Mesenchymal stem cell (in vitro differentiated cells and primary cell): ENCODE measurements around the gene MTX1.
"Not testable (repeated sequence)": the region's sequence is repeated elsewhere in the genome, so short reads cannot be mapped to it uniquely, and the experiment has no call there.

Experiments
- DNase-seq: peaks from one replicate; pipeline ENCODE4 v3.0.0-alpha.2; 2013
- H2AFZ ChIP-seq: one replicate; pipeline ENCODE4 v1.6.1; 2013; ENCODE audit warnings: low read depth, mild to moderate bottlenecking, control low read depth, inconsistent platforms, low read length, moderate library complexity
- H2AK5ac ChIP-seq: 2 replicates; pipeline ENCODE4 v1.6.1; 2013; ENCODE audit warnings: low read length, moderate library complexity, mild to moderate bottlenecking, inconsistent platforms; ENCODE audit not compliant: severe bottlenecking
- H2BK120ac ChIP-seq: one replicate; pipeline ENCODE4 v1.6.1; 2013; ENCODE audit warnings: low read depth, mild to moderate bottlenecking, inconsistent platforms, low read length, moderate library complexity
- H2BK12ac ChIP-seq, 2 experiments: one replicate each; pipeline ENCODE4 v1.6.1; 2013; ENCODE audit warnings: inconsistent platforms in 2 of 2, low read length in 2 of 2, mild to moderate bottlenecking in 2 of 2, moderate library complexity in 2 of 2, control low read depth in 1 of 2
- H2BK15ac ChIP-seq: one replicate; pipeline ENCODE4 v1.6.1; 2013; ENCODE audit warnings: mild to moderate bottlenecking, low read depth, inconsistent platforms; ENCODE audit not compliant: poor library complexity, severe bottlenecking
- H2BK5ac ChIP-seq: 2 replicates; pipeline ENCODE4 v1.6.1; 2013; ENCODE audit warnings: low read depth, mild to moderate bottlenecking, low read length, control low read depth, inconsistent platforms; ENCODE audit not compliant: poor library complexity, severe bottlenecking
- H3K14ac ChIP-seq, 2 experiments: one replicate each; pipeline ENCODE4 v1.6.1; 2013; ENCODE audit warnings: inconsistent platforms in 2 of 2, low read length in 2 of 2, control low read depth in 1 of 2, mild to moderate bottlenecking in 1 of 2, moderate library complexity in 1 of 2
- H3K18ac ChIP-seq, 2 experiments: one replicate each; pipeline ENCODE4 v1.6.1; 2013; ENCODE audit warnings: inconsistent platforms in 2 of 2, low read length in 2 of 2, control low read depth in 1 of 2, low read depth in 1 of 2, mild to moderate bottlenecking in 1 of 2
- H3K23ac ChIP-seq, 2 experiments: one replicate each; pipeline ENCODE4 v1.6.1; 2013; ENCODE audit warnings: inconsistent platforms in 2 of 2, low read length in 2 of 2, mild to moderate bottlenecking in 2 of 2, moderate library complexity in 2 of 2, control low read depth in 1 of 2
- H3K27ac ChIP-seq: 2 replicates; pipeline ENCODE4 v1.5.1; 2013; ENCODE audit warnings: mild to moderate bottlenecking, moderate library complexity, low read length, control low read depth, inconsistent platforms; ENCODE audit not compliant: poor library complexity, severe bottlenecking
- H3K27me3 ChIP-seq, 2 experiments: 2 replicates each; pipeline versions ENCODE4 v1.6.1 to v1.7.0; 2013; ENCODE audit warnings: low read length in 2 of 2, mild to moderate bottlenecking in 2 of 2, moderate library complexity in 2 of 2, control low read depth in 1 of 2, inconsistent platforms in 1 of 2; ENCODE audit not compliant: control insufficient read depth in 1 of 2, insufficient read depth in 1 of 2
- H3K36me3 ChIP-seq, 2 experiments: 2 replicates each; pipeline versions ENCODE4 v1.6.1 to v1.7.0; 2013; ENCODE audit warnings: low read length in 2 of 2, control low read depth in 1 of 2, inconsistent platforms in 1 of 2, low read depth in 1 of 2, mild to moderate bottlenecking in 1 of 2; ENCODE audit not compliant: insufficient read depth in 2 of 2, control insufficient read depth in 1 of 2
- H3K4ac ChIP-seq, 2 experiments: one replicate each; pipeline ENCODE4 v1.6.1; 2013; ENCODE audit warnings: inconsistent platforms in 2 of 2, low read length in 2 of 2, mild to moderate bottlenecking in 2 of 2, moderate library complexity in 2 of 2, control low read depth in 1 of 2, low read depth in 1 of 2
- H3K4me1 ChIP-seq: 2 replicates; pipeline ENCODE4 v1.6.1; 2013; ENCODE audit warnings: low read depth, low read length, control low read depth; ENCODE audit not compliant: control insufficient read depth, insufficient read depth
- H3K4me2 ChIP-seq: 2 replicates; pipeline ENCODE4 v1.6.1; 2013; ENCODE audit warnings: low read length, mild to moderate bottlenecking, inconsistent platforms; ENCODE audit not compliant: poor library complexity, severe bottlenecking
- H3K4me3 ChIP-seq, 2 experiments: 2 replicates each; pipeline versions ENCODE4 v1.5.1 to v1.7.0; 2013; ENCODE audit warnings: low read length in 2 of 2, mild to moderate bottlenecking in 2 of 2, control low read depth in 1 of 2, low read depth in 1 of 2; ENCODE audit not compliant: insufficient read depth in 1 of 2
- H3K79me1 ChIP-seq: replicated peaks from 2 replicates; pipeline ENCODE4 v1.6.1; 2013; ENCODE audit warnings: mild to moderate bottlenecking, control low read depth, low read length, inconsistent platforms; ENCODE audit not compliant: poor library complexity, severe bottlenecking
- H3K9ac ChIP-seq: 2 replicates; pipeline ENCODE4 v1.7.0; 2013; ENCODE audit warnings: mild to moderate bottlenecking, low read length, moderate library complexity
- H3K9me3 ChIP-seq: 2 replicates; pipeline ENCODE4 v1.7.0; 2013; ENCODE audit warnings: mild to moderate bottlenecking, low read length; ENCODE audit not compliant: control insufficient read depth
- H4K8ac ChIP-seq: one replicate; pipeline ENCODE4 v1.6.1; 2013; ENCODE audit warnings: inconsistent platforms, mild to moderate bottlenecking, low read length, moderate library complexity
- H4K91ac ChIP-seq: one replicate; pipeline ENCODE4 v1.6.1; 2013; ENCODE audit warnings: mild to moderate bottlenecking, low read length, inconsistent platforms
- WGBS: methylation state at CpG from one replicate; pipeline ENCODE4 v1.1.7; 2013; ENCODE audit warnings: mixed read lengths; 5-methylcytosine and 5-hydroxymethylcytosine counted together

Gene MTX1

GRCh38 chr1:155167166-155168104 is 41.1 kb upstream of the MTX1 start:
- Histone ChIP-seq H3K23ac (peak overlapping the region in 1 of 2 experiments; percentile 53), H3K9me3 (no peaks in the 10 kb centered on the region), H3K36me3 (peaks cover 23 to 32% of the 10 kb centered on the region in 2 experiments), H2AK5ac (no peak overlapping the region), H3K4me3 (peak overlapping the region in 1 of 2 experiments; percentile 61), H3K27me3 (peaks cover 16 to 17% of the 10 kb centered on the region in 2 experiments), H3K79me1 (peaks cover 9% of the 10 kb centered on the region), H4K8ac (peak overlapping the region; percentile 38), H3K9ac (peak overlapping the region; percentile 42), H2BK120ac (peak overlapping the region; percentile 0), H2BK12ac (no peak overlapping the region), H2AFZ (no peak overlapping the region), H2BK15ac (no peak overlapping the region), H3K14ac (no peak overlapping the region), H3K4me2 (peak overlapping the region; percentile 24), H4K91ac (no peak overlapping the region), H3K18ac (no peak overlapping the region), H2BK5ac (no peak overlapping the region), H3K4me1 (peaks cover 5% of the 10 kb centered on the region), H3K4ac (no peak overlapping the region), H3K27ac (no peak overlapping the region)
- WGBS, result 13% methylated on average over 23 of the region's 28 CpGs
- DNase-seq, result peak; percentile 80

- not testable (repeated sequence) for H3K27ac ChIP-seq, H3K4me1 ChIP-seq, H4K91ac ChIP-seq, H3K79me1 ChIP-seq, H3K9me3 ChIP-seq, H2AFZ ChIP-seq, H2BK120ac ChIP-seq, H4K8ac ChIP-seq, H2AK5ac ChIP-seq, H2BK5ac ChIP-seq, DNase-seq, H2BK15ac ChIP-seq, H3K18ac ChIP-seq, H3K4ac ChIP-seq, H2BK12ac ChIP-seq, H3K23ac ChIP-seq, H3K4me2 ChIP-seq, H3K4me3 ChIP-seq, H3K9ac ChIP-seq, H3K14ac ChIP-seq
- peaks cover 16 to 17% of the 10 kb centered on the region in 2 experiments for H3K27me3 ChIP-seq
- WGBS, result 78% methylated on average over 4 of the region's 4 CpGs
- peaks cover 23 to 32% of the 10 kb centered on the region in 2 experiments for H3K36me3 ChIP-seq
Measured at GRCh38 chr1:155168105-155168445, 40.4 kb upstream of the MTX1 start.

- H3K4me3 ChIP-seq, result no peak overlapping the region
- H2BK12ac ChIP-seq, result no peak overlapping the region
- no peak overlapping the region for H3K18ac ChIP-seq
- H4K91ac ChIP-seq, result no peak overlapping the region
- WGBS, result 95% methylated on average over 10 of the region's 10 CpGs
- no peak overlapping the region for H2BK15ac ChIP-seq
- peaks cover 6% of the 10 kb centered on the region for H3K4me1 ChIP-seq
- no peak overlapping the region for H2AFZ ChIP-seq
- H3K23ac ChIP-seq, result no peak overlapping the region
- no peak overlapping the region for H3K4me2 ChIP-seq
- H3K79me1 ChIP-seq, result peaks cover 9% of the 10 kb centered on the region
- H3K4ac ChIP-seq, result no peak overlapping the region
- H2AK5ac ChIP-seq, result no peak overlapping the region
- no peak for DNase-seq
- H2BK120ac ChIP-seq, result no peak overlapping the region
- no peaks in the 10 kb centered on the region for H3K9me3 ChIP-seq
- H3K14ac ChIP-seq, result no peak overlapping the region
- no peak overlapping the region for H3K27ac ChIP-seq
- no peak overlapping the region for H4K8ac ChIP-seq
- no peak overlapping the region for H3K9ac ChIP-seq
- peaks cover 23 to 32% of the 10 kb centered on the region in 2 experiments for H3K36me3 ChIP-seq
- H2BK5ac ChIP-seq, result no peak overlapping the region
- peaks cover 16 to 17% of the 10 kb centered on the region in 2 experiments for H3K27me3 ChIP-seq
Measured at GRCh38 chr1:155168456-155169210, 39.9 kb upstream of the MTX1 start.

GRCh38 chr1:155169541-155169940 is 39.0 kb upstream of the MTX1 start:
- no peak for DNase-seq
- Histone ChIP-seq H3K4ac (no peak overlapping the region), H2AFZ (no peak overlapping the region), H3K4me1 (peaks cover 14% of the 10 kb centered on the region), H4K8ac (no peak overlapping the region), H2BK12ac (no peak overlapping the region), H3K9me3 (no peaks in the 10 kb centered on the region), H3K23ac (no peak overlapping the region), H3K79me1 (peaks cover 9% of the 10 kb centered on the region), H3K36me3 (peaks cover 23 to 32% of the 10 kb centered on the region in 2 experiments), H2BK15ac (no peak overlapping the region), H3K9ac (no peak overlapping the region), H3K4me2 (no peak overlapping the region), H4K91ac (no peak overlapping the region), H3K4me3 (no peak overlapping the region), H2BK120ac (no peak overlapping the region), H3K14ac (no peak overlapping the region), H3K18ac (no peak overlapping the region), H2BK5ac (no peak overlapping the region), H2AK5ac (no peak overlapping the region), H3K27ac (no peak overlapping the region), H3K27me3 (peaks cover 16 to 17% of the 10 kb centered on the region in 2 experiments)
- WGBS, result 96% methylated on average over 3 of the region's 5 CpGs
